HT-29 (cell line): ENCODE results near the gene ZFYVE28. TPM values are rescaled to one million over a fixed set of nuclear protein-coding genes. Genes with fewer than 3 reads are reported as not detected.
"Not testable (repeated sequence)": the region's sequence is repeated elsewhere in the genome, so short reads cannot be mapped to it uniquely, and the experiment has no call there.

Experiments
- DNase-seq: peaks from one replicate; pipeline ENCODE4 v3.0.0-alpha.2; 2015; ENCODE audit warnings: low spot score
- total RNA-seq: library from RNA; depleted of rRNA; stranded (reverse); fragments of >200 nt; shearing (Covaris generic); gene quantifications from 2 replicates; pipeline ENCODE4 v1.2.3, GENCODE V29; 2014

Gene ZFYVE28
- total RNA-seq, 1 experiment from 2014 or later = 2.0 TPM

GRCh38 chr4:2249526-2250356, 168.7 kb downstream of the ZFYVE28 start:
- DNase-seq = no peak

GRCh38 chr4:2248821-2249261, 169.6 kb downstream of the ZFYVE28 start:
- DNase-seq = no peak

GRCh38 chr4:2248044-2248780, 170.2 kb downstream of the ZFYVE28 start:
- DNase-seq = no peak

- DNase-seq = no peak
Measured at GRCh38 chr4:2247128-2248043, 171.1 kb downstream of the ZFYVE28 start.

- no peak for DNase-seq
Measured at GRCh38 chr4:2246384-2247127, 171.9 kb downstream of the ZFYVE28 start.

GRCh38 chr4:2245787-2246275, 172.6 kb downstream of the ZFYVE28 start:
- DNase-seq = no peak

GRCh38 chr4:2245057-2245786, 173.2 kb downstream of the ZFYVE28 start:
- DNase-seq = no peak

- DNase-seq = no peak
Measured at GRCh38 chr4:2243681-2244380, 174.6 kb downstream of the ZFYVE28 start.

- DNase-seq = peak; percentile 99
Measured at GRCh38 chr4:2241410-2242353, 176.8 kb downstream of the ZFYVE28 start, which contains the start of the genes HAUS3 and POLN. Gene HAUS3, minus strand, starts transcription at chr4:2242121. Its CDS starts 1,175 bp downstream, at chr4:2240946. Gene POLN, minus strand, starts transcription at chr4:2242121. Its CDS starts 12,890 bp downstream, at chr4:2229231.

GRCh38 chr4:2241003-2241402, 177.4 kb downstream of the ZFYVE28 start:
- DNase-seq = no peak

GRCh38 chr4:2236944-2237666, 181.3 kb downstream of the ZFYVE28 start:
- DNase-seq = no peak

- no peak for DNase-seq
Measured at GRCh38 chr4:2231082-2231481, 187.4 kb downstream of the ZFYVE28 start.

- DNase-seq = no peak
Measured at GRCh38 chr4:2226261-2226660, 192.2 kb downstream of the ZFYVE28 start.

GRCh38 chr4:2222838-2223237, 195.6 kb downstream of the ZFYVE28 start:
- DNase-seq = no peak

- not testable (repeated sequence) for DNase-seq
Measured at GRCh38 chr4:2221378-2221777, 197.1 kb downstream of the ZFYVE28 start.

GRCh38 chr4:2220016-2220630, 198.3 kb downstream of the ZFYVE28 start:
- peak; percentile 85 for DNase-seq
